Naive thymus-derived CD8-positive, alpha-beta T cell (primary cell): ENCODE results near the gene ACE. TPM values are rescaled to one million over a fixed set of nuclear protein-coding genes. Genes with fewer than 3 reads are reported as not detected.

Source experiments
- ATAC-seq, 2 donors: fragments of 150-1000 bp; cut with Tn5 transposase in 1 of 2; sonication (Bioruptor Pico), chemical (Tn5 transposase) in 1 of 2; 1 replicate in 1 of 2; 2 replicates in 1 of 2; pipeline ENCODE4 v1.10.0; 2021; ENCODE audit warnings: mild to moderate bottlenecking in 2 of 2, moderate library complexity in 2 of 2
- POLR2A ChIA-PET: fragments of 350-600 bp; sonication (Branson Sonifier 250); formaldehyde crosslinking; loops from one replicate; lab custom pipeline; 2021; ENCODE audit warnings: antibody characterized with exemption; lab: Charles Lee
- DNase-seq, 10 donors: peaks; one replicate each; pipeline versions ENCODE4 v3.0.0 to v3.0.0-alpha.2; 2020 to 2022
- H3K27ac Mint-ChIP-seq, 10 donors: one replicate each; pipeline ENCODE4 v1.8.0; 2020 to 2022; ENCODE audit warnings: mild to moderate bottlenecking in 10 of 10, mixed read lengths in 10 of 10, moderate library complexity in 4 of 10, inconsistent platforms in 1 of 10
- H3K27me3 Mint-ChIP-seq, 5 donors: one replicate each; pipeline ENCODE4 v1.8.0; 2021 to 2022; ENCODE audit warnings: mixed read lengths in 5 of 5
- H3K36me3 Mint-ChIP-seq, 3 donors: one replicate each; pipeline ENCODE4 v1.8.0; 2020 to 2022; ENCODE audit warnings: mixed read lengths in 3 of 3, mild to moderate bottlenecking in 2 of 3, inconsistent platforms in 1 of 3
- H3K4me1 Mint-ChIP-seq, 4 donors: one replicate each; pipeline ENCODE4 v1.8.0; 2021 to 2022; ENCODE audit warnings: mixed read lengths in 4 of 4
- H3K4me3 Mint-ChIP-seq, 10 donors: one replicate each; pipeline ENCODE4 v1.8.0; 2020 to 2022; ENCODE audit warnings: mild to moderate bottlenecking in 10 of 10, mixed read lengths in 10 of 10, moderate library complexity in 6 of 10, inconsistent platforms in 1 of 10
- H3K9me3 Mint-ChIP-seq, 9 donors: one replicate each; pipeline ENCODE4 v1.8.0; 2020 to 2022; ENCODE audit warnings: mixed read lengths in 9 of 9, mild to moderate bottlenecking in 3 of 9, inconsistent platforms in 1 of 9, moderate library complexity in 1 of 9
- polyA plus RNA-seq, 3 donors: library from polyadenylated mRNA; unstranded; fragments of 300-500 nt; fragmentation: Illumina TruSeq; gene quantifications; one replicate each; pipeline ENCODE4 v1.2.3, GENCODE V29; 2021
- total RNA-seq, 8 experiments: library from RNA in 2 of 8; stranded (reverse) in 2 of 8; gene quantifications; one replicate each; pipeline ENCODE4 v1.2.3 and lab custom pipeline; 2021 to 2026

The ACE gene
- total and polyA plus RNA-seq, 5 experiments from 2014 or later = 0.15 to 1.9 (median 1.2) TPM; not detected in 2

DNA sequence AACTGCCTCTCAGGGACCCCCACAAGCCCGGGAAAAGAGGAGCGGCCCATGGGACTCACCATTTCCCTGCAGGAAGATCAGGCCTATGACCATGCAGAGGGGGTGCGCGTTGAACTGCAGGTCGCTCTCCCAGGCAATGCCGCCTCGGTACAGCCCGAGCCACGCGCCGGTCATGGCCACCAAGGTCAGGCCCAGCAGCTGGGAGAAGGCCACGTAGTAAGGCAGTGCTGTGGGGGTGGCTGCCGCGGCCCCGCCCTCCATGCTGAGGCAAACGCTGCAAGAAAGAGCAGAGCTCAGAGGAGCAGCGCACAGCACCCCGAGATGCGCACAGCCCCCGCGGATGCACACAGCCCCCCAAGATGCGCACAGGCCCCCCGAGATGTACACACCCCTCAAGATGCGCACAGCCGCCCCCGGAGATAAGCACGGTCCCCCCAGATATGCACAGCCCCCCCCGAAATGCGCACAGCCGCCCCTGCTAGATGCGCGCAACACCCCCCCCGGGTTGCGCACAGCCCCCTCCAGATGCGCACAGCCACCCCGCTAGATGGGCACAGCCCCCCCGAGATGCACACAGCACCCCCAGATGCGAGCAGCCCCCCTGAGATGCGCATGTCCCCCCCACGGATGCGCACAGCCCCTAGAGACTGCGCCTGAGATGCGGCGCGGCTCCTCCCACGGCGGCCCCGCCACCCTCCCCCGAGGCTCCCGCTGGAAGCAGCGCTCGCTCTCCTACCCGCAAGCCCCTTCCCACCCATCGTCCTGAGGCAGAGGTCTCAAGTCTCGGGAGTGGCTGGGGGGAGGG is 39.4 kb upstream of the ACE start:
- H3K27ac Mint-ChIP-seq = peak overlapping the region in 2 of 10 donors; percentile 19 to 31

GRCh38 chr17:63438092-63439051 is 38.5 kb upstream of the ACE start:
- peaks cover 24 to 51% (median 39%) of the 10 kb centered on the region in 4 donors for H3K4me1 Mint-ChIP-seq
- H3K36me3 Mint-ChIP-seq = no peaks in the 10 kb centered on the region
- ATAC-seq (no peak), DNase-seq (no peak)
- no peak overlapping the region for H3K4me3 Mint-ChIP-seq
- POLR2A ChIA-PET = interaction anchor here (0.6 to 1.6 kb wide), 2 partner anchors 10 to 19 kb away, joined by 3 read pairs; no protein-coding TSS in a partner anchor
- no peaks in the 10 kb centered on the region for H3K27me3 Mint-ChIP-seq
- peak overlapping the region in 1 of 10 donors; percentile 72 for H3K27ac Mint-ChIP-seq
- H3K9me3 Mint-ChIP-seq = no peaks in the 10 kb centered on the region

More for the DNA sequence above, 39.4 kb upstream of the ACE start:
- DNase-seq = no peak
- Mint-ChIP-seq H3K9me3 (no peaks in the 10 kb centered on the region), H3K36me3 (no peaks in the 10 kb centered on the region), H3K4me3 (no peak overlapping the region), H3K4me1 (peaks cover 20 to 55% (median 45%) of the 10 kb centered on the region in 4 donors), H3K27me3 (peaks cover 0 to 2% (median 0%) of the 10 kb centered on the region in 5 donors)
- ATAC-seq = no peak
- POLR2A ChIA-PET = interaction anchor here (0.9 to 1.6 kb wide), 2 partner anchors 9 to 18 kb away, joined by 3 to 4 read pairs; no protein-coding TSS in a partner anchor

- no peaks in the 10 kb centered on the region for H3K27me3 Mint-ChIP-seq
- ATAC-seq (no peak), DNase-seq (peak in 2 of 10 donors; percentile 32 to 35)
- H3K9me3 Mint-ChIP-seq = no peaks in the 10 kb centered on the region
- no peaks in the 10 kb centered on the region for H3K36me3 Mint-ChIP-seq
- peaks cover 20 to 44% (median 31%) of the 10 kb centered on the region in 4 donors for H3K4me1 Mint-ChIP-seq
- H3K4me3 Mint-ChIP-seq = peak overlapping the region; percentile 33 to 74 (median 59)
- POLR2A ChIA-PET = interaction anchor here (0.8 to 1.2 kb wide), 5 partner anchors 11 to 334 kb away, joined by 3 to 6 read pairs (median 3); partner anchors contain the start of genes CCDC47, DDX42 and LIMD2
- H3K27ac Mint-ChIP-seq = peak overlapping the region; percentile 68 to 93 (median 86)
Measured at GRCh38 chr17:63439687-63440086, 37.2 kb upstream of the ACE start.

DNA sequence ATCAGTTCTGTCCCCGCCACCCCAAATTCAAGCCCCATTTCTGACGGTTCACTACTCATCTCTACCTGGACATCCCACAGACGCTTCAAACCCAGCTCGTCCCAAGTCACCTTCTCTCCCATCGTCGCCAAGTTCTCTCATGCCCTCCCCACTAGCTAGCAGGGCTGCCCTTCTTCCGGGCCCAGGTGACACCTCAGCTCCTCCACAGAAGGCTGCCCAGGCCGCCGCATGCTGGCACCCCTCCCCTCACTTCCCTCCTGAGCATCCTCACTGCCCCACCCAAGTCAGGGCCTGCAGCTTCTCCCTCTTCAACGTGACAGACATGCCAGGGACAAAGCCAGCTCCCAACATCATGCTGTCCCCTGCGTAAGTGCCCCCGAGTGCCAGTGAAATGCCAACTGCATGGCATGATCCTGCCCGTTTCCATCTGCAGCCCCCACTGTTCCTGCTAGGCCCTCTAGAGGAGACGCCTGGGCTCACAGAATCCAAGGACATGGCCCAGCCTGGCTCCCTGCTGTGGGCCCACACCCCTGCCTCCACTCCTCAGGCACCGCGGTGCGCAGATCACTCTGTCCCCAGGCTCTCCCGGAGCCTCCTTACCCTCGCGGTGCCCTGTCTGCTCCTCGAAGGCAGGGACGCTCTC is 36.6 kb upstream of the ACE start:
- POLR2A ChIA-PET = interaction anchor here (0.8 to 1.2 kb wide), 5 partner anchors 11 to 333 kb away, joined by 3 to 6 read pairs (median 3); partner anchors contain the start of genes CCDC47, DDX42 and LIMD2
- H3K4me1 Mint-ChIP-seq = peaks cover 16 to 46% (median 28%) of the 10 kb centered on the region in 4 donors
- H3K27me3 Mint-ChIP-seq = no peaks in the 10 kb centered on the region
- no peaks in the 10 kb centered on the region for H3K36me3 Mint-ChIP-seq
- no peak for DNase-seq
- ATAC-seq = peak; percentile 35 to 50
- H3K9me3 Mint-ChIP-seq = no peaks in the 10 kb centered on the region
- peak overlapping the region; percentile 33 to 74 (median 59) for H3K4me3 Mint-ChIP-seq
- peak overlapping the region; percentile 68 to 93 (median 86) for H3K27ac Mint-ChIP-seq

- H3K27me3 Mint-ChIP-seq = no peaks in the 10 kb centered on the region
- H3K4me3 Mint-ChIP-seq = peak overlapping the region in 5 of 10 donors; percentile 0 to 74 (median 66)
- peak overlapping the region; percentile 37 to 93 (median 76) for H3K27ac Mint-ChIP-seq
- peaks cover 16 to 44% (median 24%) of the 10 kb centered on the region in 4 donors for H3K4me1 Mint-ChIP-seq
- ATAC-seq (no peak), DNase-seq (no peak)
- POLR2A ChIA-PET = interaction anchor here (1.1 kb wide), 1 partner anchor 12 kb away, joined by 6 read pairs; no protein-coding TSS in a partner anchor
- H3K9me3 Mint-ChIP-seq = no peaks in the 10 kb centered on the region
- no peaks in the 10 kb centered on the region for H3K36me3 Mint-ChIP-seq
Measured at GRCh38 chr17:63440770-63441335, 36.0 kb upstream of the ACE start.

GRCh38 chr17:63441654-63442053 is 35.2 kb upstream of the ACE start:
- DNase-seq (peak in 1 of 10 donors; percentile 61), ATAC-seq (no peak)
- H3K27ac Mint-ChIP-seq = peak overlapping the region in 5 of 10 donors; percentile 22 to 89 (median 36)
- H3K4me3 Mint-ChIP-seq = peak overlapping the region in 1 of 10 donors; percentile 14
- no peaks in the 10 kb centered on the region for H3K36me3 Mint-ChIP-seq
- POLR2A ChIA-PET = interaction anchor here (1.1 kb wide), 1 partner anchor 37 kb away, joined by 3 read pairs; no protein-coding TSS in a partner anchor
- no peaks in the 10 kb centered on the region for H3K27me3 Mint-ChIP-seq
- H3K9me3 Mint-ChIP-seq = no peaks in the 10 kb centered on the region
- H3K4me1 Mint-ChIP-seq = peaks cover 16 to 44% (median 24%) of the 10 kb centered on the region in 4 donors

GRCh38 chr17:63442074-63442473 is 34.8 kb upstream of the ACE start:
- no peaks in the 10 kb centered on the region for H3K9me3 Mint-ChIP-seq
- peaks cover 17 to 45% (median 25%) of the 10 kb centered on the region in 4 donors for H3K4me1 Mint-ChIP-seq
- no peak overlapping the region for H3K4me3 Mint-ChIP-seq
- no peaks in the 10 kb centered on the region for H3K36me3 Mint-ChIP-seq
- DNase-seq = peak in 1 of 10 donors; percentile 7
- peak overlapping the region in 5 of 10 donors; percentile 6 to 79 (median 36) for H3K27ac Mint-ChIP-seq
- ATAC-seq = no peak
- POLR2A ChIA-PET = interaction anchor here (1.1 kb wide), 1 partner anchor 36 kb away, joined by 3 read pairs; no protein-coding TSS in a partner anchor
- no peaks in the 10 kb centered on the region for H3K27me3 Mint-ChIP-seq

DNA sequence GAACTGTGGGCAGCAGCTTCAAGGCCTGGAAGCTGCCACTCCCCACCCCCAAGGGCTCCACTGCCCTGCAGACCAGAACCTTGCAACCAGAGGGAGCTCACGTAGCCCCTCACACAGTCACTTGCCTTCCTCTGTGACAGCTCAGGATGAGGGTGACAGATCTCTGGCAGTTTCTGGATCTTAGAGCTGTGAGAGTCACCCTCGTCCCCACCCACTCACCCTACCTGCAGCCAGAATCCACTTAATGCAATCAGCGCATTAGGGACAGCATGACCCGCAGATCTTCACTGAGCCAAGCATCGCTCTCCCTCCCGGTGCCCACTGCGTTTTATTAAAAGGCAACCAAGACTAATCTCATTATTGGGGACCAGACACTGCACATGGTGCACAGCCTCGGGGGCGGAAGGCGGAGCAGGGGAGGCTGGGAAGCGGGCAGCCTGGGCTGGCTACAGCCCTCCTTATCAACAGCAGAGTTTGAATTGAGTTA is 34.3 kb upstream of the ACE start:
- ATAC-seq (no peak), DNase-seq (peak in 1 of 10 donors; percentile 60)
- Mint-ChIP-seq H3K9me3 (no peaks in the 10 kb centered on the region), H3K4me1 (peaks cover 21 to 50% (median 29%) of the 10 kb centered on the region in 4 donors), H3K27ac (peak overlapping the region in 8 of 10 donors; percentile 6 to 79 (median 56)), H3K4me3 (no peak overlapping the region), H3K27me3 (no peaks in the 10 kb centered on the region), H3K36me3 (no peaks in the 10 kb centered on the region)
- POLR2A ChIA-PET = interaction anchor here (1.1 kb wide), 1 partner anchor 36 kb away, joined by 3 read pairs; no protein-coding TSS in a partner anchor

- Mint-ChIP-seq H3K4me3 (peak overlapping the region in 1 of 10 donors; percentile 14), H3K27ac (peak overlapping the region in 8 of 10 donors; percentile 6 to 79 (median 52)), H3K36me3 (no peaks in the 10 kb centered on the region), H3K9me3 (no peaks in the 10 kb centered on the region), H3K27me3 (no peaks in the 10 kb centered on the region), H3K4me1 (peaks cover 21 to 50% (median 31%) of the 10 kb centered on the region in 4 donors)
- POLR2A ChIA-PET = interaction anchor here (1.0 kb wide), 1 partner anchor 36 kb away, joined by 3 read pairs; no protein-coding TSS in a partner anchor
- ATAC-seq (no peak), DNase-seq (no peak)
Measured at GRCh38 chr17:63443053-63443452, 33.8 kb upstream of the ACE start.

DNA sequence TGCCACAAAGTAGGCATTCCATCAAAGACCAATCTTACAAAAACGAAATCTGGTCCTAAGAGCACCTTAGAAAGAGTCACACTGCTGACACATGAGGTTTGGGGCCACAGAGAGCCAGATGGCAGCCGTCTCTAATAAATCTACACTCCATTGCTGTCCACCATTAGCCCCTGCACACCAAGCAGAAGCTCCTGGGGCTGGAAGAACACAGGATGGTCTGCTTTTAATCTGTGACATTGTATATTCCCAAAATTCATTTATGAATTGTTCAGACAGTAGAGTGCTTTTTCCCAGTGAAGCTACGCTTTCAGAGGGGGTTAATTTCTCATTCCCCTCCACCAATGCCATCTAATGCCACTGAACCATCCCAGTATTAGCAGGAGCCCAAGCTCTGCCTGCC is 32.4 kb upstream of the ACE start:
- DNase-seq = no peak
- peaks cover 23 to 44% (median 32%) of the 10 kb centered on the region in 4 donors for H3K4me1 Mint-ChIP-seq
- ATAC-seq = no peak
- peak overlapping the region; percentile 11 to 93 (median 66) for H3K27ac Mint-ChIP-seq
- H3K36me3 Mint-ChIP-seq = no peaks in the 10 kb centered on the region
- POLR2A ChIA-PET = interaction anchor here (0.7 to 1.1 kb wide), 2 partner anchors 15 to 178 kb away, joined by 3 to 4 read pairs; partner anchors contain the start of gene MAP3K3
- H3K4me3 Mint-ChIP-seq = peak overlapping the region in 8 of 10 donors; percentile 72 to 89 (median 82)
- H3K27me3 Mint-ChIP-seq = no peaks in the 10 kb centered on the region
- H3K9me3 Mint-ChIP-seq = no peaks in the 10 kb centered on the region

DNA sequence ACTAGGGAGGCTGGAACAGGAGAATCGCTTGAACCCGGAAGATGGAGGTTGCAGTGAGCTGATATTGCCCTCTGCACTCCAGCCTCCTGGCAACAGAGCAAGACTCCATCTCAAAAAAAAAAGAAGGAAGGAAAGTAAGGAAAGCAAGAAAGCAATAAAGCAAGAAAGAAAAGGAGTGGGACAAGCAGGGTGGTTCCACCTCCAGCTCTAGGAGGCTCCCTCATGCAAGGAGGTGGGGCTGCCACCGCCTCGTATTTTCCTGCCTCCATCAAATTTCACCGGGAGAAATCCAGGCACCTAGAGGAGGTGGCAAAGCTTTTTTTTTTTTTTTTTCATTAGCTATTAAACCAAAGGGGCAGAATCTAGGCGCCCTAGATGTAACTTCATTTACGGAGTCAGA is 31.8 kb upstream of the ACE start:
- POLR2A ChIA-PET = interaction anchor here (0.6 to 1.1 kb wide), 3 partner anchors 16 to 324 kb away, joined by 3 to 4 read pairs (median 4); partner anchors contain the start of gene MAP3K3
- Mint-ChIP-seq H3K27ac (peak overlapping the region; percentile 34 to 93 (median 78)), H3K27me3 (no peaks in the 10 kb centered on the region), H3K36me3 (no peaks in the 10 kb centered on the region), H3K4me3 (peak overlapping the region; percentile 68 to 89 (median 82)), H3K4me1 (peaks cover 22 to 38% (median 28%) of the 10 kb centered on the region in 4 donors), H3K9me3 (no peaks in the 10 kb centered on the region)
- DNase-seq (no peak), ATAC-seq (no peak)
